Smooth muscle cell (in vitro differentiated cells): Measurements from ENCODE around the gene BCL2L15. TPM values are rescaled to one million over a fixed set of nuclear protein-coding genes. Genes with fewer than 3 reads are reported as not detected.

Experiments
- DNase-seq: peaks from one replicate; lab custom pipeline; 2025; ENCODE audit not compliant: unreplicated experiment; lab: John Stamatoyannopoulos, UW
- H2AFZ ChIP-seq: fragments of 200-600 bp; sonication (generic); 2 replicates; pipeline ENCODE4 v1.6.0; 2016; ENCODE audit warnings: antibody characterized with exemption, low read depth, mild to moderate bottlenecking
- H3F3A ChIP-seq: fragments of 200-600 bp; sonication (generic); 2 replicates; pipeline ENCODE4 v1.6.0; 2017; ENCODE audit warnings: antibody characterized with exemption, low read depth
- H3K27ac ChIP-seq: fragments of 200-600 bp; sonication (generic); 2 replicates; pipeline ENCODE4 v1.5.1; 2016; ENCODE audit warnings: low read depth, mild to moderate bottlenecking
- H3K27me3 ChIP-seq: fragments of 200-600 bp; sonication (generic); 2 replicates; pipeline ENCODE4 v1.6.1; 2016; ENCODE audit warnings: low read depth, mild to moderate bottlenecking
- H3K36me3 ChIP-seq: fragments of 200-600 bp; sonication (generic); 2 replicates; pipeline ENCODE4 v1.5.1; 2016; ENCODE audit warnings: low read depth
- H3K4me1 ChIP-seq: fragments of 200-600 bp; sonication (generic); 2 replicates; pipeline ENCODE4 v1.5.1; 2016; ENCODE audit warnings: low read depth
- H3K4me2 ChIP-seq: fragments of 200-600 bp; sonication (generic); 2 replicates; pipeline ENCODE4 v1.6.0; 2016; ENCODE audit warnings: mild to moderate bottlenecking
- H3K4me3 ChIP-seq: fragments of 200-600 bp; sonication (generic); 2 replicates; pipeline ENCODE4 v1.5.1; 2016; ENCODE audit warnings: mild to moderate bottlenecking
- H3K79me2 ChIP-seq: fragments of 200-600 bp; sonication (generic); 2 replicates; pipeline ENCODE4 v1.6.0; 2016; ENCODE audit warnings: low read depth, mild to moderate bottlenecking
- H3K9ac ChIP-seq: fragments of 200-600 bp; sonication (generic); 2 replicates; pipeline ENCODE4 v1.6.0; 2016; ENCODE audit warnings: low read depth
- H3K9me3 ChIP-seq: fragments of 200-600 bp; sonication (generic); replicated peaks from 2 replicates; pipeline ENCODE4 v1.5.1; 2016; ENCODE audit warnings: low read depth
- H4K20me1 ChIP-seq: fragments of 200-600 bp; sonication (generic); 2 replicates; pipeline ENCODE4 v1.6.0; 2016; ENCODE audit warnings: low read depth
- CTCF ChIP-seq: fragments of 200-600 bp; sonication (generic); IDR thresholded peaks from 2 replicates; pipeline ENCODE4 v1.5.1; 2017; ENCODE audit warnings: borderline replicate concordance, mild to moderate bottlenecking, antibody characterized with exemption; ENCODE audit not compliant: insufficient read depth, poor library complexity, severe bottlenecking
- WGBS: methylation state at CpG from one replicate; pipeline ENCODE4 v1.1.7; 2016; ENCODE audit warnings: low lambda C conversion rate; 5-methylcytosine and 5-hydroxymethylcytosine counted together
- polyA plus RNA-seq: library from polyadenylated mRNA; unstranded; fragments of >200 nt; fragmentation: Nextera tagmentation; extraction: Ambion mirVana; gene quantifications from 2 replicates; pipeline ENCODE4 v1.2.1, GENCODE V29; 2016
- total RNA-seq: library from RNA; depleted of rRNA; stranded (reverse); fragments of >200 nt; gene quantifications from 2 replicates; pipeline ENCODE4 v1.2.3, GENCODE V29; 2014

Gene BCL2L15
- total and polyA plus RNA-seq, 2 experiments from 2014 or later = 0.13 TPM; not detected in 1

GRCh38 chr1:113836534-113836933, 50.8 kb downstream of the BCL2L15 start:
- no peak for DNase-seq
- WGBS = 100% methylated on average over 1 of the region's 1 CpG
- no peaks in the 10 kb centered on the region for H3K4me1 ChIP-seq
- no peak overlapping the region for H3K9ac ChIP-seq
- H3K9me3 ChIP-seq = no peaks in the 10 kb centered on the region
- peaks cover 17% of the 10 kb centered on the region for H3K27me3 ChIP-seq
- no peak overlapping the region for H3K4me3 ChIP-seq
- TF ChIP-seq CTCF = no peak
- no peaks in the 10 kb centered on the region for H3K36me3 ChIP-seq
- H3K79me2 ChIP-seq = no peaks in the 10 kb centered on the region
- no peak overlapping the region for H2AFZ ChIP-seq
- H4K20me1 ChIP-seq = no peaks in the 10 kb centered on the region
- H3K27ac ChIP-seq = no peak overlapping the region
- no peaks in the 10 kb centered on the region for H3F3A ChIP-seq
- H3K4me2 ChIP-seq = no peak overlapping the region

- Histone ChIP-seq H3F3A (no peaks in the 10 kb centered on the region), H3K9ac (no peak overlapping the region), H4K20me1 (no peaks in the 10 kb centered on the region), H3K4me1 (no peaks in the 10 kb centered on the region), H3K9me3 (no peaks in the 10 kb centered on the region), H2AFZ (no peak overlapping the region), H3K27ac (no peak overlapping the region), H3K4me3 (no peak overlapping the region), H3K4me2 (peak overlapping the region; percentile 36), H3K27me3 (peaks cover 17% of the 10 kb centered on the region), H3K79me2 (no peaks in the 10 kb centered on the region), H3K36me3 (no peaks in the 10 kb centered on the region)
- TF ChIP-seq CTCF = peak; percentile 64
- no peak for DNase-seq
- WGBS = 30% methylated on average over 4 of the region's 4 CpGs
Measured at GRCh38 chr1:113835686-113836290, 51.6 kb downstream of the BCL2L15 start.

- H3K4me2 ChIP-seq = no peak overlapping the region
- no peak overlapping the region for H2AFZ ChIP-seq
- H3K27me3 ChIP-seq = peaks cover 17% of the 10 kb centered on the region
- H4K20me1 ChIP-seq = no peaks in the 10 kb centered on the region
- H3K9me3 ChIP-seq = no peaks in the 10 kb centered on the region
- no peak for DNase-seq
- WGBS = 99% methylated on average over 2 of the region's 2 CpGs
- H3K4me3 ChIP-seq = no peak overlapping the region
- H3K27ac ChIP-seq = no peak overlapping the region
- no peaks in the 10 kb centered on the region for H3K36me3 ChIP-seq
- no peaks in the 10 kb centered on the region for H3F3A ChIP-seq
- no peak for TF ChIP-seq CTCF
- no peak overlapping the region for H3K9ac ChIP-seq
- H3K4me1 ChIP-seq = no peaks in the 10 kb centered on the region
- H3K79me2 ChIP-seq = no peaks in the 10 kb centered on the region
Measured at GRCh38 chr1:113834716-113835115, 52.7 kb downstream of the BCL2L15 start.

Other genes starting within 250 kb of the BCL2L15 start
- gene PHTF1, start 128.1 kb downstream of the BCL2L15 start, total RNA-seq = 25.4 and 34.8 TPM in 2 replicates
- 19.7 and 23.9 TPM in 2 replicates for gene PHTF1, start 128.1 kb downstream of the BCL2L15 start, polyA plus RNA-seq
- 18.3 and 22.5 TPM in 2 replicates for gene RSBN1, start 75.1 kb downstream of the BCL2L15 start, total RNA-seq
- gene RSBN1, start 75.1 kb downstream of the BCL2L15 start, polyA plus RNA-seq = 9.0 and 12.3 TPM in 2 replicates
- not detected in 2 replicates for gene PTPN22, start 15.9 kb downstream of the BCL2L15 start, total RNA-seq
- gene PTPN22, start 15.9 kb downstream of the BCL2L15 start, polyA plus RNA-seq = not detected in 2 replicates
- 9.4 and 17.3 TPM in 2 replicates for gene AP4B1, start 17.2 kb upstream of the BCL2L15 start, total RNA-seq
- gene AP4B1, start 17.2 kb upstream of the BCL2L15 start, polyA plus RNA-seq = 8.5 and 11.6 TPM in 2 replicates
- 5.6 and 11.0 TPM in 2 replicates for gene DCLRE1B, start 17.7 kb upstream of the BCL2L15 start, total RNA-seq
- gene DCLRE1B, start 17.7 kb upstream of the BCL2L15 start, polyA plus RNA-seq = 5.9 and 6.6 TPM in 2 replicates
- 34.2 TPM in 2 replicates for gene HIPK1, start 41.7 kb upstream of the BCL2L15 start, total RNA-seq
- 11.4 and 12.0 TPM in 2 replicates for gene HIPK1, start 41.7 kb upstream of the BCL2L15 start, polyA plus RNA-seq
- 220 and 274 TPM in 2 replicates for gene OLFML3, start 91.9 kb upstream of the BCL2L15 start, total RNA-seq
- 256 and 308 TPM in 2 replicates for gene OLFML3, start 91.9 kb upstream of the BCL2L15 start, polyA plus RNA-seq